NOMO-1 (cell line): ENCODE results near the gene GRM1.

ENCODE experiments used
- DNase-seq, 2 experiments: peaks; one replicate each; lab custom pipeline; 2025; ENCODE audit not compliant: unreplicated experiment in 2 of 2; lab: John Stamatoyannopoulos, UW

GRM1 gene

DNA sequence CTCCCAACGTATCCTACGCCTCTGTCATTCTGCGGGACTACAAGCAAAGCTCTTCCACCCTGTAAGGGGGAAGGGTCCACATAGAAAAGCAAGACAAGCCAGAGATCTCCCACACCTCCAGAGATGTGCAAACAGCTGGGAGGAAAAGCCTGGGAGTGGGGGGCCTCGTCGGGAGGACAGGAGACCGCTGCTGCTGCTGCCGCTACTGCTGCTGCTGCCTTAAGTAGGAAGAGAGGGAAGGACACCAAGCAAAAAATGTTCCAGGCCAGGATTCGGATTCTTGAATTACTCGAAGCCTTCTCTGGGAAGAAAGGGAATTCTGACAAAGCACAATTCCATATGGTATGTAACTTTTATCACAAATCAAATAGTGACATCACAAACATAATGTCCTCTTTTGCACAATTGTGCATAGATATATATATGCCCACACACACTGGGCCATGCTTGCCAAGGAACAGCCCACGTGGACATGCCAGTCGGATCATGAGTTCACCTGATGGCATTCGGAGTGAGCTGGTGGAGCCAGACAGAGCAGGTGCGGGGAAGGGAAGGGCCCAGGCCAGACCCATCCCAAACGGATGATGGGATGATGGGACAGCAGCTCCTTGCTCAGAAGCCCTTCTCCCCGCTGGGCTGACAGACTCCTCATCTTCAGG lies 406.0 kb downstream of the GRM1 start:
- DNase-seq = no peak

DNA sequence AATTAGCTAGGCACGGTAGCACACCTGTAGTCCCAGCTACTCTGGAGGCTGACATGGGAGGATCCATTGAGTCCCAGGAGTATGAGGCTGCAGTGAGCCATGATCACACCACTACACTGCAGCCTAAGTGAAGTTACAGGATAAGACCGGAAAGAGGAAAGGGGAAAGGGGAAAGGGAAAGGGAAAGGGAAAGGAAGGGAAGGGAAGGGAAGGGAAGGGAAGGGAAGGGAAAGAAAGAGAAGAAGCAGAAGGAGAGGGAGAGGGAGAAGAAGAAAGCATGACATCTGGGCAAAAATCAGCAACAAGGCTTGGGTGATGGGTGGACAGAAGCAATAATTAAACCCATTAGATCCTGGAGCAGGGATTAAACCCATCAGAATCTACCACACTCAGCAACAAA lies 413.0 kb downstream of the GRM1 start:
- no peak for DNase-seq

DNA sequence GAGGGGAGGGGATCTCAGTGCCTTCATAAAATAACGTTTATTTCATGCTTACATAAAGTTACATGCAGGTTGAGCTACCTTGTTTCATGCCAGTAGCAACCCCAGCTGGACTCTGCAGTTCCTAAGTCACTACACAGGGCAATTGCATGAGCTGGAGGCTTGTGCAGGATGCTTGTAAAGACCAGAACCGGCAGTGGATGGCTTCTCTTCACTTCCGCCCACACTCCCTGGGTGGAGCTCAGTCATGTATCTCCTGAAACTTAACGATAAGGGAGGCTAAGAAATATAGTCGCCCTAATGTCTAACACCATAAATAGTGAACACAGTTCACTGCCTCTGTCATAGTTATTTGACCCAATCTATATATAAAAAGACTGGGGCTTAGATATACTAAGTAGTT lies 415.3 kb downstream of the GRM1 start:
- DNase-seq = no peak

DNA sequence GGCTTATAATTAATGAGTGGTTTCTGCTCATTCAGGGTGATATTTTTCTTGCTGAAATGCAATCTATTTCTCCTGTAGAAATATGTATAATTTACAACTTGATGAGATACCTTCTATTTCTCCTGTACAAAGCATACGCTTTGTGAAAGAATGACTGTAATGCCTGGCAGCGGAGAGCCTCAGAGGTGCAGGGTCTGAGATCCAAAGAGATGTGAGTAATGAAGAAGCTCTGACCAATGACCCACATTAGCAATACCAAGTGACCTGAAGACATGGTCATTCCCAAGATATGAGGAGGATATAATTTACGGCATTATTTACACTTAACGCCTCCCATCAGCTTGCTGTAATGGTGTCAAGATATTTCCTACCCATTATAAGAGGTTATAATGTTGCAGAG lies 416.4 kb downstream of the GRM1 start:
- no peak for DNase-seq

DNA sequence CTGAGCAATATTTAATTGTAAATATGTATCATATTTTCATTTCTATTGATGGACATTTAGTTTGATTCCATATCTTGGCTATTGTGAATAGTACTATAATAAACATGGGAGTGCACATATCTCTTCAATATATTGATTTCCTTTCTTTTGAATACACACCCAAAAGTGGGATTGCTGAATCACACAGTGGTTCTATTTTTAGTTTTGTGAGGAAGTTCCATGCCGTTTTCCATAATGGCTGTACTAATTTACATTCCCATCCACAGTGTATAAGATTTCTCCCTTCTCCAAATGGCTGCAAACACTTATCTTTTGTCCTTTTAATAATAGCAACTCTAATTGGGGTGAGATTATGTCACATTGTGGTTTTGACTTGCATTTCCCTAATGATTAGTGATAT lies 428.0 kb downstream of the GRM1 start:
- DNase-seq = no peak

DNA sequence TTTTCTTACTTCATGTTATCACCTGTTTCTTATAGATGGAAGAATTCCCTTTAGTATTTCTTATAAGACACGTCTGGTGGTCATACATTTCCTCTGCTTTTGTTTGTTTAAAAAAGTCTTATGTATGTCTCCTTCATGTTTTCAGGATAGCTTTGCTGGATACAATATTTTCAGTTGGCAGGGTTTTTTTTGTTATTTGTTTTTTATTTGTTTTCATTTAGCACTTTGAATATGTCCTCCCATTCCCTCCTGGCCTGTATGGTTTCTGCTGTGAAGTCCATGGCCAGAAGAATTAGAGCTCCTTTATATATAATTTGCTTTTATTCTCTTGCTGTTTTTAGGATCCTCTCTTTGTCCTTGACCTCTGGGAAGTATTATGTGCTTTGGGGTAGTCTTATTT lies 432.1 kb downstream of the GRM1 start:
- DNase-seq = no peak

DNA sequence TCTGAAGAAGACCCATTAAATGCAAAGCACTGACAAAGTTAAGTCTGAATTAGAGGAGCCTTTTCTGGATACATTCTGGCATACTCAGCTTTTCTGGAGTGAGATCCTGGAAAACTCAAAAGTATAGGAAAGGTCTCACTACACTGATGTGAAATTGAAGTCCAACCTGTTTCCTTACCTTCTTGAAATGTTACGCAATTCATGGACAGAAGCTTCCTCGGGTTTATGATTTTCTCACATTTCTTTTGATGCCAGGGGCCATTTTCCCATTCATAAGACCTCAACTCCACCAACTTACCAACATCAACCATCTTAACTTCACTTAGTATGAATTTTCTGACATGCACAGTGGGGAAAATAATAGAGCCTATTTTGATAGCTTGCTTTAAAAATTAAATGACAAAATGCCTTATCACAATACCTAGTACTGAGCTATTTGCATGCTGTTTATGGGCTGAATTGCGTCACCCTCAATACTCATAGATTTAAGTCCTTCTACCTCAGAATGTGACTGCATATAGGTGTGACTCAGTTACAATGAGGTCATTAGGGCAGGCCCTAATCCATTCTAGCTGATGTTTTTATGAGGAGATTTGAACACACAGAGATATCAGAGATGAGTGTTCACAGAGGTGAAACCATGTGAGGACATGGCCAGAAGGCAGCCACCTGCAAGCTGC lies 441.4 kb downstream of the GRM1 start:
- DNase-seq = no peak

DNA sequence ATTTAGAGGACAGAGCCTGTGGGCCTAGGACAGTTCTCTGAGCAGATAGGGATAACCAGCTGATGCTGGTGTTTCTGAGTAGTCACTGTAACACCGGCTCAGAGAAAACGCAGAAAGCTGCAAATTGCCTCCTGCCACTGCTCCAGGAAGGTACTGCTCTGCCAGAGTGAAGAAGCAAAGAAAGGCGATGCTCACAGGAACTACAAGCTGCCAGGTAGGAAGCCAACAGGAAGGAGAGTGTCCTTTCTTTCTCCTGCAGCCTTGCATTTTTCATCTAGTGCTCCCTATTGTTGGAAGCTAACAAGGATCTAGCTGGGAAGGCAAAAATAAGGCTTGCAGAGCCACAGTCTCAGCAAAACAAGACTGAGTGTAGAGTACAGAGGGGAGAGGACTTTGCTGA lies 444.1 kb downstream of the GRM1 start:
- no peak for DNase-seq

DNA sequence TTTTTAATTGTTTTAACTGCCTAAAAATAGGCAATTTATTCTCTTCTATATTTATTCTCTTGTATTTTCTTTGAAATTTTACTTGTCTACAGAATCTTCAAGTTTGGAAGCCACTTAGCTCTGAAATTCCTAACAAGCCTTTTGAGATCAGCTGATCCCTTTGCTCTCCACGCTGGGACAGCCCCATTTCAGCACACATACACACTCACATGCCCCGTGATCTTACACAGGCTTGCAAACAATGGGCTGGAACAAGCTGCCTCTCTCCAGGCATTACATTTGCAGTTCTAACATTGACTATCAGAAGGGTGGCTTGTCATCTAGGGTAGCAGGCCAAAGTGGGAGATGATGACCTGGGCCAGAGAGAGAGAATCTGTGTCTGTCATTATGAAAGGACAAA lies 452.7 kb downstream of the GRM1 start:
- DNase-seq = no peak

DNA sequence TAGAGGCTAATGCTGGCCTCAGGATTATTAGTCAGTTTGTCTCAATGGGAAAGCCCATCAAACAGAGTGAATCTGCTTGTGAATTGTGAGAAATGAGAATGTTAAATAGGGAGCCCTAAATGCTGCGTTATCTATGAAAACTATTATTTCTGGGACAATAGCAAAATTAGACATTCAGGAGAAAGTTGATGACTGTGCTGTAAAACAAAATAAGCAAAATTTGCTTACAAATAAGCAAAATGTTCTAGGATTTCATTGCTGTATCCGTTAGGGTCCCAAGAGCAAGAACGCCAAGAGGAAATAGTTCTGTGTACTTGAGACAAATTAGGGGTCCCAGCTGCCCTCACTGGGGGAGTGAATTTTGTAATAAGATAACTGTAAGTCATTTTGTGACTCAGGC lies 455.5 kb downstream of the GRM1 start:
- DNase-seq = no peak
